SK-N-SH treated with all-trans-retinoic acid at 6 μM for 48 hours (cell line): ENCODE data around the gene SLC2A4RG.

Experiments
- ATAC-seq: fragments of 200-7000 bp; cut with Tn5 transposase; 3 replicates; pipeline ENCODE4 v1.9.1; 2020; ENCODE audit warnings: mild to moderate bottlenecking, moderate library complexity
- ESRRG ChIP-seq: fragments of 250-450 bp; sonication (Bioruptor Pico); IDR thresholded peaks from 2 replicates; pipeline ENCODE4 v1.6.1; 2021; ENCODE audit warnings: mild to moderate bottlenecking
- ISL1 ChIP-seq: fragments of 250-450 bp; sonication (Bioruptor Pico); IDR thresholded peaks from 2 replicates; pipeline ENCODE4 v2.1.2; 2022; ENCODE audit warnings: mild to moderate bottlenecking, moderate library complexity
- OSR1 ChIP-seq: fragments of 250-450 bp; sonication (Bioruptor Pico); IDR thresholded peaks from 2 replicates; pipeline ENCODE4 v1.8.0; 2022; ENCODE audit warnings: moderate library complexity, mild to moderate bottlenecking, inconsistent platforms
- PPARA ChIP-seq: fragments of 250-450 bp; sonication (Bioruptor Pico); IDR thresholded peaks from 2 replicates; pipeline ENCODE4 v1.5.0; 2020; ENCODE audit warnings: mild to moderate bottlenecking, borderline replicate concordance
- SNAI2 ChIP-seq: fragments of 250-450 bp; sonication (Bioruptor Pico); IDR thresholded peaks from 2 replicates; pipeline ENCODE4 v1.5.0; 2020; ENCODE audit warnings: mild to moderate bottlenecking, moderate library complexity
- TOX ChIP-seq: fragments of 250-450 bp; sonication (Bioruptor Pico); IDR thresholded peaks from 2 replicates; pipeline ENCODE4 v1.8.0; 2021; ENCODE audit warnings: mild to moderate bottlenecking, moderate library complexity, borderline replicate concordance
- ZC3H10 ChIP-seq: fragments of 250-450 bp; sonication (Bioruptor Pico); IDR thresholded peaks from 2 replicates; pipeline ENCODE4 v1.5.1; 2021; ENCODE audit warnings: mild to moderate bottlenecking, moderate library complexity
- ZFP3 ChIP-seq: fragments of 250-450 bp; sonication (Bioruptor Pico); IDR thresholded peaks from 2 replicates; pipeline ENCODE4 v1.5.0; 2020; ENCODE audit warnings: mild to moderate bottlenecking, moderate library complexity
- ZNF565 ChIP-seq: fragments of 450-650 bp; formaldehyde crosslinking; conservative IDR thresholded peaks from 2 replicates; pipeline ENCODE4 v1.5.0; 2020; ENCODE audit warnings: low read depth, mild to moderate bottlenecking, moderate library complexity
- ZNF70 ChIP-seq: fragments of 450-650 bp; formaldehyde crosslinking; IDR thresholded peaks from 2 replicates; pipeline ENCODE4 v1.5.0; 2020; ENCODE audit warnings: mild to moderate bottlenecking, moderate library complexity
- ZNF8 ChIP-seq: fragments of 450-650 bp; formaldehyde crosslinking; IDR thresholded peaks from 2 replicates; pipeline ENCODE4 v1.5.0; 2020; ENCODE audit warnings: mild to moderate bottlenecking, moderate library complexity
- TF ChIP-seq, protein P1 (sequence below): fragments of 250-450 bp; sonication (Bioruptor Pico); IDR thresholded peaks from 2 replicates; pipeline ENCODE4 v1.8.0; 2020; ENCODE audit warnings: mild to moderate bottlenecking, moderate library complexity, borderline replicate concordance
- TF ChIP-seq, protein P2 (sequence below): fragments of 250-450 bp; sonication (Bioruptor Pico); IDR thresholded peaks from 2 replicates; pipeline ENCODE4 v1.5.0; 2020; ENCODE audit warnings: mild to moderate bottlenecking, moderate library complexity

SLC2A4RG gene

DNA sequence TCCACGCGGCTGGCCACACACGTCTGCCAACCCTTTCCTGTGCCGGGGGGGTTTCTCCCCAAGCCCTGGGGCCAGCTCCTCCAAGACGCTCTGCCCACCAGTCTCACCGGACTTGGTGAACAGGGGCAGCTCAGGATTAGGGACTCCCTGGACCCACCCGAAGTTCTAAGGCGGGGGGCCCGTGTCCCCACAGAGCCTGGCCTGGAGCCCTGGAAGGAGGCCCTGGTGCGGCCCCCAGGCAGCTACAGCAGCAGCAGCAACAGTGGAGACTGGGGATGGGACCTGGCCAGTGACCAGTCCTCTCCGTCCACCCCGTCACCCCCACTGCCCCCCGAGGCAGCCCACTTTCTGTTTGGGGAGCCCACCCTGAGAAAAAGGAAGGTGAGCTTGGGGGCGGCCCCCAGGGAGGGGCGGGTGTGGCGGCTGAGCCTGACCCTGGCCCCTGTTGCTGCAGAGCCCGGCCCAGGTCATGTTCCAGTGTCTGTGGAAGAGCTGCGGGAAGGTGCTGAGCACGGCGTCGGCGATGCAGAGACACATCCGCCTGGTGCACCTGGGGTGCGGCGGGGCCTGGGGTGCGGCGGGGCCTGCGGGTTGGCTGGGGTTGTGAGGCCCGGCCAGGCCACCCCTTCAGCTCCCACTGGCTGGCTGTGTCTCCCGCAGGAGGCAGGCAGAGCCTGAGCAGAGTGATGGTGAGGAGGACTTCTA, 2.3 kb downstream of the SLC2A4RG start:
- TF ChIP-seq ZNF565 (CRISPR knock-in tag) = no peak
- TF ChIP-seq, protein P1, sequence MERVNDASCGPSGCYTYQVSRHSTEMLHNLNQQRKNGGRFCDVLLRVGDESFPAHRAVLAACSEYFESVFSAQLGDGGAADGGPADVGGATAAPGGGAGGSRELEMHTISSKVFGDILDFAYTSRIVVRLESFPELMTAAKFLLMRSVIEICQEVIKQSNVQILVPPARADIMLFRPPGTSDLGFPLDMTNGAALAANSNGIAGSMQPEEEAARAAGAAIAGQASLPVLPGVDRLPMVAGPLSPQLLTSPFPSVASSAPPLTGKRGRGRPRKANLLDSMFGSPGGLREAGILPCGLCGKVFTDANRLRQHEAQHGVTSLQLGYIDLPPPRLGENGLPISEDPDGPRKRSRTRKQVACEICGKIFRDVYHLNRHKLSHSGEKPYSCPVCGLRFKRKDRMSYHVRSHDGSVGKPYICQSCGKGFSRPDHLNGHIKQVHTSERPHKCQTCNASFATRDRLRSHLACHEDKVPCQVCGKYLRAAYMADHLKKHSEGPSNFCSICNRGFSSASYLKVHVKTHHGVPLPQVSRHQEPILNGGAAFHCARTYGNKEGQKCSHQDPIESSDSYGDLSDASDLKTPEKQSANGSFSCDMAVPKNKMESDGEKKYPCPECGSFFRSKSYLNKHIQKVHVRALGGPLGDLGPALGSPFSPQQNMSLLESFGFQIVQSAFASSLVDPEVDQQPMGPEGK (CRISPR knock-in tag) = no peak
- TF ChIP-seq, all 23 proteins: peak for 0
- ATAC-seq = no peak

DNA sequence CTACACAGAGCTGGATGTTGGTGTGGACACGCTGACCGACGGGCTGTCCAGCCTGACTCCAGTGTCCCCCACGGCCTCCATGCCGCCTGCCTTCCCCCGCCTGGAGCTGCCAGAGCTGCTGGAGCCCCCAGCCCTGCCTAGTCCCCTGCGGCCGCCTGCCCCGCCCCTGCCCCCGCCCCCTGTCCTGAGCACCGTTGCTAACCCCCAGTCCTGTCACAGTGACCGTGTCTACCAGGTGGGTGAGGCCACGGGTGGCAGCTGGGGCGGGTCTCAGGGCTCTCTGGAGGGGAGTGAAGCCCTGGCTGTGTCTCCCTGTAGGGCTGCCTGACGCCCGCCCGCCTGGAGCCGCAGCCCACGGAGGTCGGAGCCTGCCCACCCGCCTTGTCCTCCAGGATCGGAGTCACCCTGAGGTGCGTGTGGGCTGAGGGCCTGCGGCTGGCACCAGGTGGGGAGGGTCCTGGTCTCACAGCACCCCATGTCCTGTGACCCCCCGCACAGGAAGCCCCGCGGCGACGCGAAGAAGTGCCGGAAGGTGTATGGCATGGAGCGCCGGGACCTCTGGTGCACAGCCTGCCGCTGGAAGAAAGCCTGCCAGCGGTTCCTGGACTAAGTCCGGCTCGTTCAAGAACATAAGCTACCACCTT, 2.9 kb downstream of the SLC2A4RG start:
- no peak for TF ChIP-seq ZNF8
- ATAC-seq = no peak

DNA sequence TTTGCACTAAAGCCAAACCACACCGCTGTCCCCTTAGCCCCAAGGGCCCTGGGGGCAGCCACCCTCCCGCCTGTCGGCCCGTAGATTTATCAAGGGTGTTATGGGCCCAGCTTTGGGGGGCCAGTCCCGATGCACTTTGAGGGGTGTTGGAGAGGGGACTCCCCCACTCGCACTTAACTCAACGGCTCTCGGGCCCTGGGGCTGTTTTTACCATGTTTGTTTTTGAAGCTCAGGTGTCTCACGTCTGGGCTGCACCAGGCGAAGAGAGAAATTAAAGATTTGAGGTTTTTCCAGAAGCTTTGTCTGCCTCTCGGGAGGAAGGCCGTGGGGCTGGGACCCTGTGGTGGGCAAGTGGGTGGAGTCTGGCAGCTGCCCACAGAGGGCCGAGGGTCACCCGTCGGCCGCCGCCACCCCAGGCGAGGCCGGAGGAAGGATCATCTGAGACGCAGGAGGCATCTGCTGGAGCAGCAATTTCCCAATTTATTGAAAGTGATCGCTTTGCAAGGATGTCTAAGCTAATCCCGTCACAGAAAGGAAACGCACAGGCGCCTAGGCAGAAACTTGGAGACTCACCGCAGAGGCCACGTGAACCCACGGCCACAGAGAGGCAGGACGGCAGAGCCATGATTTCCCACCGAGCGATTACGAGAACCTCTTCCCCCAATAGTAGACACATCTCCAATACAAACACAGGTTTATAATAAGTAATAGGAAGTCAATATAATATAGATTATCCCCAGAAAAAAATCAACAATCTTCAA, 3.8 kb downstream of the SLC2A4RG start:
- no peak for TF ChIP-seq ESRRG (CRISPR knock-in tag)
- TF ChIP-seq, all 23 proteins: peak for 0
- ATAC-seq = no peak

DNA sequence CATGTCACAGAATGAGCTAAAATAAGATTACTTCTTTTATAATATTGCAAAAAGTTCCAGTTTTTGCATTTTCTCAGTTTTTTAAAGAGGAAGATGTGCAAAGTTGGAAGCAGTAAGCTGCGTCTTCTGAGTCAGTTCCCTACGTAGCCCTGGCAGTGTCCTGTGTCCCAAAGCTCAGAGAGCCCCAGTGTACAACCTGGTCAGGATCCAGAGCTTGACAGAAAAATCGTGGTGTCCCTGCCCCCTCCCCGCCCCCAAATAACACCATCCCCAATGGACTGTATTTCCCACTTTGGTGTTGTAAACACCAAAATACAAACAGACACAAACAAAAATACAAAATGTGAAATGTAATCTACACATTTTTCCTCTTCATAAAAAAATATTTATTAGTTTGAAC, 4.6 kb downstream of the SLC2A4RG start:
- TF ChIP-seq ISL1 (no peak), PPARA (CRISPR knock-in tag) (no peak)

DNA sequence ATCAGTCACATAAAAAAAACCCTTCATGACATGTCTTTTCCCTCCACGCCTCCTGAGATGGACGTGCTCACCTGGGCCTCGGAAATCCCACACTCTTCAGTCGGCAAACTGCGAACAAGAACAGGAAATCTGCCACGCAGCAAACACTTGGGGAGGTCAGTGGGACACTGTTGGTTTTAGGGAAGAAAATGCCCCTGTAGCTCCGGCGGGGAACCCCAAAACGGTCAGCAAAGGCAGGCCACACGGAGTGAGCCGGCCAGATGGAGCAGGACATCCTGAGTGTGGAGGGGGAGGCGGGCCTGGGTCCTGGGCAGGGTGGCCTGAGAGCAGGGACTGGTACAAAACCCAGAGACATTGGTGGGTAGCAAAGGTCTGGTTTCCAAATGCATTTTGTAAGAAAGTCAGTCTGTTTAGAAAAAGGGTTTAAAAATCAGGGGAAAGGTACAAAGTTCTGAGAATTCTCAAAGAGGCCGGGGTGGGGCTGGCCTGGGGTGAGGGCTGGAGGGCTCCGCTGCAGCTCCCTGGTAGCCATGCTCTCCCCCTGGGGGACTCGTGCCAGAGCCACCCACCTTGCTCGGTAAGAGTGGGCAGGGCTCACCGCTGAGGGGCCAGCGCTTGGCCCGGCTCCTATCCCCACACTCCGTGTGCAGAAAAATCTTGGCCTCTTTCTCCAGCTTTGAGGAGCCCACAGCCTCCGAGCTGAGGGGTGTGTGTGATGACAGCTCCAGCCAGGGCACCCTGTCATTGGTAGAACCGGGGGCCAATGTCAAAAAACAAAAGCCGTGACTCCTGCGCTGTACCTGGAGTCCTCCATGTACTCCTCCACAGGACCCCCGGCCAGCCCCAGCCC, 5.2 kb downstream of the SLC2A4RG start:
- no peak for TF ChIP-seq ZNF8
- TF ChIP-seq SNAI2 (CRISPR knock-in tag) = no peak
- TF ChIP-seq, protein P2, sequence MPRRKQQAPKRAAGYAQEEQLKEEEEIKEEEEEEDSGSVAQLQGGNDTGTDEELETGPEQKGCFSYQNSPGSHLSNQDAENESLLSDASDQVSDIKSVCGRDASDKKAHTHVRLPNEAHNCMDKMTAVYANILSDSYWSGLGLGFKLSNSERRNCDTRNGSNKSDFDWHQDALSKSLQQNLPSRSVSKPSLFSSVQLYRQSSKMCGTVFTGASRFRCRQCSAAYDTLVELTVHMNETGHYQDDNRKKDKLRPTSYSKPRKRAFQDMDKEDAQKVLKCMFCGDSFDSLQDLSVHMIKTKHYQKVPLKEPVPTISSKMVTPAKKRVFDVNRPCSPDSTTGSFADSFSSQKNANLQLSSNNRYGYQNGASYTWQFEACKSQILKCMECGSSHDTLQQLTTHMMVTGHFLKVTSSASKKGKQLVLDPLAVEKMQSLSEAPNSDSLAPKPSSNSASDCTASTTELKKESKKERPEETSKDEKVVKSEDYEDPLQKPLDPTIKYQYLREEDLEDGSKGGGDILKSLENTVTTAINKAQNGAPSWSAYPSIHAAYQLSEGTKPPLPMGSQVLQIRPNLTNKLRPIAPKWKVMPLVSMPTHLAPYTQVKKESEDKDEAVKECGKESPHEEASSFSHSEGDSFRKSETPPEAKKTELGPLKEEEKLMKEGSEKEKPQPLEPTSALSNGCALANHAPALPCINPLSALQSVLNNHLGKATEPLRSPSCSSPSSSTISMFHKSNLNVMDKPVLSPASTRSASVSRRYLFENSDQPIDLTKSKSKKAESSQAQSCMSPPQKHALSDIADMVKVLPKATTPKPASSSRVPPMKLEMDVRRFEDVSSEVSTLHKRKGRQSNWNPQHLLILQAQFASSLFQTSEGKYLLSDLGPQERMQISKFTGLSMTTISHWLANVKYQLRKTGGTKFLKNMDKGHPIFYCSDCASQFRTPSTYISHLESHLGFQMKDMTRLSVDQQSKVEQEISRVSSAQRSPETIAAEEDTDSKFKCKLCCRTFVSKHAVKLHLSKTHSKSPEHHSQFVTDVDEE (CRISPR knock-in tag) = no peak
- TF ChIP-seq ZNF565 (CRISPR knock-in tag) = no peak
- TF ChIP-seq ZC3H10 (CRISPR knock-in tag) = no peak
- TF ChIP-seq, protein P1 (CRISPR knock-in tag) = no peak
- no peak for ATAC-seq

More for the DNA sequence above, 4.6 kb downstream of the SLC2A4RG start:
- ATAC-seq = no peak

DNA sequence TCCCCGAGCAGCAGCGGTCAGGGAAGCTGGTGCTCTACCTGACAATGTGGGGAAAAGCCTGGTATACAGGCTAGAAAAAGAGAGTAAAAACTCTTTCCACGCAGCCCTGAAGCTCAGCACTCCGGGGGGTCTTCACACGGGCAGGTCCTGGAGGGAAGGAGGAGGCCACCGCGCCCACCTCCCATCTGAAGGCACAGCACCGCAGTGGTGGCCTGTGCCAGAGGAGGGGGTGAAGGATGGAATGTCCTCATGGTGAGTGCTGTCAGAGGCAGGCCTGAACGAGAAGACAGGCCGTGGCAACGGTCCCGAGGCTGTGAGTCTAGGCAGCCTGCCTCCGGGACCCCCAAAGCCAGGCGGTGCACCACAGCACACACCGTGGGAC, 5.8 kb downstream of the SLC2A4RG start:
- TF ChIP-seq ZNF70 (no peak), ZFP3 (CRISPR knock-in tag) (no peak), ZC3H10 (CRISPR knock-in tag) (no peak), OSR1 (CRISPR knock-in tag) (no peak), TOX (CRISPR knock-in tag) (no peak)
- no peak for ATAC-seq
